SKM-1 (cell line): Measurements from ENCODE around the gene HSPA1A.
A peak's percentile ranks its signal among the peaks of the same experiment; 100 is the strongest.
"Not testable (repeated sequence)": the region's sequence is repeated elsewhere in the genome, so short reads cannot be mapped to it uniquely, and the experiment has no call there.

Experiments
- DNase-seq: peaks from one replicate; lab custom pipeline; 2025; ENCODE audit not compliant: unreplicated experiment; lab: John Stamatoyannopoulos, UW

HSPA1A gene

DNA sequence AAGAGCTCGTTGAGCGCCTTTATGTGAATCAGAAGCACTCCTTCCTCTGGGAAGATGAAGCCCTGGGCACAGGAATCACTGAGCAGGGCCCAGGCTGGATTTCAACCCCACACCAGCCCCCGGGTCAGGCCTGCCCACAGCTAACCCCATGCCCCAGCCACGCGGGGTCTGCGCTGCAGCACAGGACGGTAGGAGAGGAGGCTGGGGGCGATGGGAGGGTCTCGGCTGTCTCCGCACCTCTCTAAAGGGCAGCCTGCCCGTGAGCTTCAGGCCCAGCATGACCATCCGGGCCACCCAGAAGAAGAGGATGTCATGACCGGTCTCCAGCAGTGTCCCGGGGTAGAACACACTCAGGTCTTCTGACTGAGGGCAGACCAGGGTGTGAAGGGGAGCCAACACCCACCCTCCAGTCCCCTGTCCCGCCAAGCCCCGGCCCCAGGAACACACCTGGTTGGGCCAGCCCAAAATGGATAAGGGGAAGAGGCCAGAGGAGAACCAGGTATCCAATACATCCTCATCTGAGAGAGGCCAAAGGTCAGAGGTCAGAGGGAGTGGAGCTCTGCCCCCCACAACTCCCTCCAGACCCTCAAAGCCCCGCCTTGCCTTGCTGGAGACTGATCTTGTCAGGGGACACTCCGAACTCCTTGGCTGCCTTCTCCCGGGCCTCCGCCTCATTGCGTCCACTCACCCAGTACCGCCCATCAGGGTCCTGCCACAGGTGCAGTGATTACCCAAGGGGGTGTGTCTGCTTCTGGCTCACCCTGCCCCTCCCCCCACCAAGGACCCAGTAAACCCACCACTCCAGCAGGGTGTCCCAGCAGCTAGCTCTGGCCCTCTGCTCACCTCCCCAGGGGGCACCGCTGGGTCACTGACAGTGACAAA, 33.9 kb upstream of the HSPA1A start:
- DNase-seq, result no peak

DNA sequence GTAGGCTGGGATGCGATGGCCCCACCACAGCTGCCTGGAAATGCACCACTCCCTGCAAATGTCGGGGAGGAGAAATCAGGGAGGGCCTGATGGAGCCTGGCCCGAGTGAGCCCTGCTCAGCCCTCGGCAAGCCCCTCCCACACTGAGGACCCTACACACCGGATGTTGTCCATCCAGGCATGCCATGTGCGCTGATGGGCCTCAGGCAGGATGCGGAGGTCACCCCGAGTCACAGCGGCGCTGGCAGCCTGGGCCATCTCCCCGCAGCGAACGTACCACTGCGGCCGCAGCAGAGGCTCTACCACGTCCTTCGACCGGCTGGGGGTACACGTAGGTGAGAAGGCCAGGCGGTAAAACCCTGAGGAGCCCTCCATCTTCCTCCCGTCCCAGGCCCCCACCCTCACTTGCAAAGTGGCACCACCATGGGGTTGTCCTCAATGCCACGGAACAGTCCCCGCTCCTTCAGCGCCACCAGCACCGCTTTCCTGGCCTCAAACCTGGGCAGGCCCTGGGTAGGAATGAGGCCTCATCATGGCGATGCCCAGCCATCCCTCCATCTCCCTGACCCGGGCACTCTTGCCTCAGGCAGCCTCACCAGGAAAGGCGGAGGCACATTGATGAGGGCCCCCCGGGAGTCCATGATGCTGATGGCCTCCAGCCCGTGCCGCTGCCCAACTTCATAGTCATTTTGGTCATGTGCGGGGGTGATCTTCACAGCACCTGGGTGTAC, 33.1 kb upstream of the HSPA1A start:
- DNase-seq, result no peak

DNA sequence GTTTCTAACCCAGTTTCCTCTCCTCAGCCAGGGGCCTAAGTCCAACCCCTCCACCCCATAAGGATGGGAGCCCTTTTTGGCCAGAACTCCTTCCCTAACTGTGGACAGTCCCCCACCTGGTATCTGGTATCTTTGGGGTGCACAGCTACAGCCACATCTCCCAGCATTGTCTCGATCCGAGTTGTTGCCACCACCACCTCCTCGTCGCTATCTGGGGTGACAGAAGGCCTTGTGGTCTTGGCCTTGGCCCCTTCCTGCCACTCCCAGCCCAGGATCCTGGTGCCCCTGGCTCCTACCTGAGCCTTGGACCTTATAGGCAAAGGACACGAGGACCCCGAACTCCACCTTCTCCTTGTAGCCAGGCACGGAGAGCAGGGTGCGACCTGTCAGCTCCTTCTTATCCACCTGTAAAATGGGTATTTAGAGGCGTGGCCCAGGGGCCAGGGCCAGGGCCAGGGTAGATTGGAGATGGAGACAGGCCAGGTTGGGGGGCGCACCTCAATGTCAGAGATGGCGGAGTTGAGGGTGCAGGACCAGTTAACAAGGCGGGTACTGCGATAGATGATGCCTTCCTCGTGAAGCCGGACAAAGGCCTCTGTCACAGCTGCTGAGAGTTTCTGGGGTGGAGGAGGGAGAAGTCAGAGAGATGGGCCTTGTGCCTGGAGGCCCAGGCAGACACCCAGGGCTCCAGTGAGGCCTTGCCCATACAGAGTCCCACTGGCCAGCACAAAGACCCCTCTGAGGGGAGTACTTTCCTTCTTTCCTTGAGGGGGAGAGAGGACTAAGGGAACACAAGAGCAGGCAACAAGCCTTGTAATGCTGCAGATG, 31.0 kb upstream of the HSPA1A start:
- no peak for DNase-seq

DNA sequence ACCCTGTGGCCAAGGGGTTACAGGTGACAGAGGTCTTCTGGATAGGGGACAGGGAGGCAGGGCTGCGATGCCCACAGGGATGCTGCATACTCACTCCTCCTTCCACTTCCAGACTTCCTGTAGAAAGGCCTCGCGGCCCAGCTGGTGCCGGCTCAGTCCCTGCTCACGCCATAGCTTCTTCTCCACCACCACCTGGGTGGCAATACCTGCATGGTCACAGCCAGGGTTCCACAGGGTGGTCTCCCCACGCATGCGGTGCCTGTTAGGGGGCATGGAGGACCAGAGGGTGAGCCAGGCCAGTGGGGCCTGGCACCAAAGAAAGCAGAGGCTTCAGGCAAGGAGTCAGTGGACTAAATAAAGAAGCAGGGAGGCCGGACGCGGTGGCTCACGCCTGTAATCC, 29.9 kb upstream of the HSPA1A start:
- no peak for DNase-seq

GRCh38 chr6:31791324-31792089, 23.8 kb upstream of the HSPA1A start:
- no peak for DNase-seq

- no peak for DNase-seq
These were observed 23.3 kb upstream of the HSPA1A start for GRCh38 chr6:31792090-31792374.

- no peak for DNase-seq
These were observed 22.6 kb upstream of the HSPA1A start for GRCh38 chr6:31792761-31793171.

DNA sequence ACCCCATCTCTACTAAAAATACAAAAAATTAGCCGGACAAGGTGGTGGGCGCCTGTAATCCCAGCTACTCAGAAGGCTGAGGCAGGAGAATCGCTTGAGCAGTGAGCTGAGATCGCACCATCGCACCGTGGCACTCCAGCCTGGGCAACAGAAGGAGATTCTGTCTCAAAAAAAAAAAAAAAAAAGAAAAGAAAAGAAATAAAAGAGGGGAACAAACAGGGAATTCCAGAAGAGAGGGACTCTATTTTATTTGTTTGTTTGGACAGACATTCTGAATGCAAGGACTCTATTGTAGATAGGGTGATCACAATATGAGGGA, 21.5 kb upstream of the HSPA1A start:
- DNase-seq, result not testable (repeated sequence)

DNA sequence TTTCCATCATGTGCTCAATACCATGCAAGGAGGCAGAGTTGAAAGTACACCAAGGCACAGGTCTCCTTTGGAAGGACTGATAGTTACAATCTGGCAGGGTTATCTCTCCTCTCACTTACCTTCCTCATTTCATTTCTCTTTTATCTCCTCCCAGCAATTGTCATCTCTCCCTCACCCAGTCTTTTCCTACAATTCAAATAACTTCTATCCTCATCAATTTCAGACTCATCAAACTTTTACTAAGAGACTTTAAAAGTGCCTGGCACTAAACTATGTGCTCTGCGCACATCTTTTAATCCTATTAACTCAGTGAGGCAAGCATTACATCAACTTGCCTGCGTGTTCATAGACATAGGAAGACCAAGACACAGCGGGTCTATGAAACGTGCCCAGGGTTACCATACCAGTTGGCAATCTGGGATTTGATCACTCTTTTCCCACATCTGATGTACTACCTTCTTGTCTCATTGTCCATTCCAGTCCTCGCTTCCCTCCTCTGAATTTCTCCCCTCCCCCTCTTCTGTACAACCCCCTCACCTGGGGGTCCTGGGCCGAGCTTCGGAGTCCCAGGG, 21.0 kb upstream of the HSPA1A start:
- DNase-seq, result no peak

- peak; percentile 58 for DNase-seq
These were observed 20.3 kb upstream of the HSPA1A start for GRCh38 chr6:31794866-31795615.

- peak; percentile 87 for DNase-seq
These were observed 19.6 kb upstream of the HSPA1A start, which contains the start of gene VARS1 for GRCh38 chr6:31795616-31796298. VARS1 (minus strand) TSS chr6:31795752; CDS start chr6:31795217, 535 bp downstream.

DNA sequence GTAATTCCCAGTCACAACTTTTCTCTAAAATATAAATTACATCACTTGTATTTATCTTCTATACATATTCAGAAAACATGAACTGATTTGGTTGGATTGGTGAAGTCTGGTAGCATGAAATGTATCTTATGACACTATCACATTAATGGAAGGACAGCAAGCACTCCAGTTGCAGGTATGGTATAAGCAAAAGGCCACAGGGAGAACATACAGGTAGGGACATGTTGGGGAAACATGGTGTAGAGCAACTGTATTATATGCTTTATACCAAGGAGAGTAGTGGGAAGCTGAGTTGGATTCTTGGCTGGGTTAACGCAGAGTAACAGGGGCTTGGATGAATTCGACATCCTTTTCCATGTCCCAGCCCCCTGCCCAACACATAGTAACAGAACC, 18.4 kb upstream of the HSPA1A start:
- DNase-seq, result no peak

GRCh38 chr6:31797588-31797987, 17.8 kb upstream of the HSPA1A start:
- no peak for DNase-seq

GRCh38 chr6:31799781-31800180, 15.6 kb upstream of the HSPA1A start:
- DNase-seq, result no peak

DNA sequence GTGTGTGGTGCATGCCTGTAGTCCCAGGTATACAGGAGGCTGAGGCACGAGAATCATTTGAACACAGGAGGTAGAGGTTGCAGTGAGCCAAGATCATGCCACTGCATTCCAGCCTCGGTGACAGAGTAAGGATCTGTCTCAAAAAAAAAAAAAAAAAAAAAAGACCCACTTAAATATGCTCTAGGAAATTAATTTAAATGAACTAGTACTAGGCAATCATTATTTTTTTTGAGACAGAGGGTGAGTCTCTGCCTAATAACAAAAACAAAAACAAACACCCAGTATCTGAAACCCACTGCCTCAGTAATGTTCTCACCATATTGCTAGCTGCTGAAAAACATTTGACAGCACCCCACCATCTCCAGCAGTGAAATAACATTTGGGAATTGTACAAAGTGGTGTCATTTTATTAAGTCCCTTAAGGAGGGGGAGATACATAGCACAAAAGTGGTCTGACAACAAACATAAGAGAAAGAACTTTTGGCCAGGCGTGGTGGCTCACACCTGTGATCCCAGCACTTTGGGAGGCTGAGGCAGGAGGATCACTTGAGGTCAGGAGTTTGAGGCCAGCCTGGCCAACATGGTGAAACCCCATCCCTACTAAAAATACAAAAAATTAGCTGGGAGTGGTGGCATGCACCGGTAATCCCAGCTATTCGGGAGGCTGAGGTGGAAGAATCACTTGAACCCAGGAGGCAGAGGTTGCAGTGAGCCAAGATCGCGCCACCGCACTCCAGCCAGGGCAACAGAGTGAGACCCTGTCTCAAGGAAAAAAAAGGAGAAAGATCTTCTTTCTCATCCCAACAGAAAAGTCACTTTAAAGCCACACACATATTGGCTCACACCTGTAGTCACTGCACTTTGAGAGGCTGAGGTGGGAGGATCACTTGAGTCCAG, 14.1 kb upstream of the HSPA1A start:
- not testable (repeated sequence) for DNase-seq

- DNase-seq, result no peak
These were observed 9.3 kb upstream of the HSPA1A start for GRCh38 chr6:31805939-31806469.

DNA sequence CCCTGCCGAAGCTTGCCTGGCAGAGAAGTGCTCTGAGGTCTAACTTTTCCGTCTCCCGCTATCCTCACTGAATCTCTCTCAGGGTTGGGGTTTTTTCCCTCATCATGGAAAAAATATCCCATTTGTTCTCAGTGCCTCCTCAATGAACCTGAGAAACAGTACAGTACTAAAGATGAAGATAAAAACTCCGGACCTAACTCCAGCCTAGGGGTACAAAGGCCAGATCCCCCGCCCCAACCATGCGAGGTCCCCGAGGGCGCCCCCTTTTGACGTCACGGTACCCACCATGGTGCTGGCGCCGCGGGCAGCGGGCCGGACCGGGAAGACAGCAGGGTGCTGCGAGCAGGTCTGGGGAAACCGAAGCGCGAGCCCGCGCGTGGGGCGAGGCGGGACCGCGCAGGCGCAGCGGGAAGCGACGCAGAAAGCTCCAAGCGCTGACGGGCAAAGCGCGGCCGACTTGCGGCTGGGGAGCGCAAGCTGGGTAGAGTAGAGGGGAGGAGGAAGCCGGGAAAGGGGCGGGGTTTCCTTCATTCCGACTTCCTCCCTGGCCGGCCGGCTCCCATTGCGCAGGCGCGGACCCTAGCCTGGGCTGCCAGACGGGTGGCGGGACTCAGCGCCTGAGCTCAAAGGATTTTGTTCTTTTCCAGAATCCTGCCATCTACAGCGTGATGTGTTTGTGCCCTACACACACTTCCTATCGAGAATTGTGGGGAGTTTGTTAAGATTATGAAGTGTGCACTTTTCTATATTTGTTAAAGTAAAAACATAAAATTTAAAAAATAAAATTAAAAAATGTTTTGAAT, 8.7 kb upstream of the HSPA1A start, which contains the start of gene LSM2:
LSM2 (minus strand) TSS at position 497 of the 803 bp plus-strand sequence; CDS start at position 288, 209 bp downstream.
- DNase-seq, result peak; percentile 93
